Small intestine (tissue), 7 donors: ENCODE measurements around the gene CCNY. TPM values are rescaled to one million over a fixed set of nuclear protein-coding genes. Genes with fewer than 3 reads are reported as not detected.
A peak's percentile ranks its signal among the peaks of the same experiment; 100 is the strongest.

Experiments
- DNase-seq, 2 donors: peaks; one replicate each; pipeline versions ENCODE4 v3.0.0 to v3.0.0-alpha.2; 2013
- FAIRE-seq: peaks from 2 replicates; lab custom pipeline; 2012; peaks lifted over from hg19 to GRCh38; lab: Jason Lieb, UNC
- H3K27ac ChIP-seq, 3 donors: one replicate each; pipeline ENCODE4 v1.5.1; 2013; ENCODE audit warnings: low read length in 2 of 3, mild to moderate bottlenecking in 2 of 3, control low read depth in 1 of 3, inconsistent platforms in 1 of 3, low read depth in 1 of 3, moderate library complexity in 1 of 3
- H3K27me3 ChIP-seq, 3 donors: one replicate each; pipeline ENCODE4 v1.6.1; 2013; ENCODE audit warnings: low read length in 3 of 3, inconsistent platforms in 1 of 3; ENCODE audit not compliant: control insufficient read depth in 3 of 3, insufficient read depth in 3 of 3
- H3K36me3 ChIP-seq, 3 donors: one replicate each; pipeline ENCODE4 v1.6.1; 2013; ENCODE audit warnings: low read length in 3 of 3, inconsistent platforms in 1 of 3, low read depth in 1 of 3, mild to moderate bottlenecking in 1 of 3, moderate library complexity in 1 of 3; ENCODE audit not compliant: control insufficient read depth in 3 of 3, insufficient read depth in 2 of 3
- H3K4me1 ChIP-seq, 3 donors: one replicate each; pipeline ENCODE4 v1.6.1; 2013; ENCODE audit warnings: low read length in 2 of 3, inconsistent platforms in 1 of 3, low read depth in 1 of 3, mild to moderate bottlenecking in 1 of 3, moderate library complexity in 1 of 3; ENCODE audit not compliant: control insufficient read depth in 3 of 3, insufficient read depth in 2 of 3
- H3K4me3 ChIP-seq, 3 donors: one replicate each; pipeline ENCODE4 v1.5.1; 2013; ENCODE audit warnings: low read length in 3 of 3, control low read depth in 1 of 3, inconsistent platforms in 1 of 3, low read depth in 1 of 3, mild to moderate bottlenecking in 1 of 3, moderate library complexity in 1 of 3
- H3K9me3 ChIP-seq, 2 donors: one replicate each; pipeline ENCODE4 v1.6.1; 2013; ENCODE audit warnings: low read depth in 1 of 2, low read length in 1 of 2; ENCODE audit not compliant: control insufficient read depth in 2 of 2, insufficient read depth in 1 of 2
- WGBS, 3 donors: extraction: QIAGEN DNeasy Blood & Tissue Kit; methylation state at CpG; one replicate each; pipeline ENCODE4 v1.1.7; 2013; 5-methylcytosine and 5-hydroxymethylcytosine counted together
- polyA plus RNA-seq, 4 donors: library from polyadenylated mRNA; stranded (reverse) in 3 of 4; unstranded in 1 of 4; fragments of 200-250 nt in 3 of 4; fragments of 120-200 nt in 1 of 4; gene quantifications; one replicate each; pipeline versions ENCODE4 v1.2.1 to v1.2.3, GENCODE V29; 2013
- donor health status: healthy with polysubstance abuse.
- donor health status: control.
- donor health status: control.
- donor health status: Bipolar disorder and iron deficiency.
- donor health status: healthy.

CCNY gene
- polyA plus RNA-seq, 4 donors = 26.7 to 50.2 (median 32.3) TPM

GRCh38 chr10:35600193-35600592 lies 263.9 kb downstream of the CCNY start:
- WGBS, 3 donors = 60 to 74% (median 66%) methylated on average over 2 of the region's 2 CpGs
- H3K4me1 ChIP-seq = no peaks in the 10 kb centered on the region
- FAIRE-seq (no peak), DNase-seq (no peak)
- H3K27ac ChIP-seq = no peak overlapping the region
- H3K4me3 ChIP-seq = no peak overlapping the region
- peaks cover 0 to 5% (median 0%) of the 10 kb centered on the region in 3 donors for H3K27me3 ChIP-seq
- H3K36me3 ChIP-seq = no peaks in the 10 kb centered on the region
- H3K9me3 ChIP-seq = peaks cover 0 to 9% of the 10 kb centered on the region in 2 donors

GRCh38 chr10:35605191-35605590 lies 268.9 kb downstream of the CCNY start, which contains the start of gene GJD4:
Gene GJD4, plus strand, starts transcription at chr10:35605341. Its CDS starts 227 bp downstream, at chr10:35605568.
- Histone ChIP-seq H3K27ac (no peak within 1 kb of the TSS), H3K4me3 (no peak within 1 kb of the TSS), H3K9me3 (peaks cover 0 to 15% of the 10 kb centered on the region in 2 donors), H3K36me3 (no peaks in the 10 kb centered on the region), H3K27me3 (peaks cover 5 to 32% (median 8%) of the 10 kb centered on the region in 3 donors), H3K4me1 (no peaks in the 10 kb centered on the region)
- no peak for FAIRE-seq
- WGBS, 3 donors = 66 to 69% (median 67%) methylated on average over 8 of the region's 8 CpGs
- no peak for DNase-seq

- Histone ChIP-seq H3K27ac (no peak overlapping the region), H3K9me3 (peaks cover 0 to 10% of the 10 kb centered on the region in 2 donors), H3K27me3 (peaks cover 5 to 34% (median 8%) of the 10 kb centered on the region in 3 donors), H3K4me1 (no peaks in the 10 kb centered on the region), H3K36me3 (no peaks in the 10 kb centered on the region), H3K4me3 (no peak overlapping the region)
- 64 to 83% (median 83%) methylated on average over 6 of the region's 6 CpGs for WGBS, 3 donors
- FAIRE-seq = no peak
- no peak for DNase-seq
Observed at GRCh38 chr10:35606430-35606829, 270.1 kb downstream of the CCNY start.

GRCh38 chr10:35607475-35608327 lies 271.4 kb downstream of the CCNY start:
- Histone ChIP-seq H3K4me3 (peak overlapping the region in 2 of 3 donors; percentile 28 to 52), H3K4me1 (no peaks in the 10 kb centered on the region), H3K27ac (no peak overlapping the region), H3K27me3 (peaks cover 5 to 34% (median 8%) of the 10 kb centered on the region in 3 donors), H3K36me3 (no peaks in the 10 kb centered on the region), H3K9me3 (peaks cover 0 to 9% of the 10 kb centered on the region in 2 donors)
- FAIRE-seq (no peak), DNase-seq (peak in 1 of 2 donors; percentile 24)
- 4 to 10% (median 10%) methylated on average over 63 to 78 of the region's 78 CpGs for WGBS, 3 donors

GRCh38 chr10:35608328-35608672 lies 272.0 kb downstream of the CCNY start:
- Histone ChIP-seq H3K27me3 (peaks cover 5 to 34% (median 8%) of the 10 kb centered on the region in 3 donors), H3K9me3 (peaks cover 0 to 9% of the 10 kb centered on the region in 2 donors), H3K36me3 (no peaks in the 10 kb centered on the region), H3K27ac (no peak overlapping the region), H3K4me1 (no peaks in the 10 kb centered on the region), H3K4me3 (peak overlapping the region in 1 of 3 donors; percentile 52)
- DNase-seq = no peak
- WGBS, 3 donors = 66 to 74% (median 69%) methylated on average over 13 to 16 of the region's 16 CpGs
- FAIRE-seq = no peak

- peaks cover 5 to 24% (median 5%) of the 10 kb centered on the region in 3 donors for H3K27me3 ChIP-seq
- no peaks in the 10 kb centered on the region for H3K4me1 ChIP-seq
- FAIRE-seq (no peak), DNase-seq (no peak)
- H3K36me3 ChIP-seq = no peaks in the 10 kb centered on the region
- H3K4me3 ChIP-seq = no peak overlapping the region
- WGBS, 3 donors = 78 to 86% (median 84%) methylated on average over 6 of the region's 6 CpGs
- peaks cover 0 to 6% of the 10 kb centered on the region in 2 donors for H3K9me3 ChIP-seq
- no peak overlapping the region for H3K27ac ChIP-seq
Observed at GRCh38 chr10:35611750-35612149, 275.4 kb downstream of the CCNY start.

- H3K27me3 ChIP-seq = peaks cover 3 to 17% (median 5%) of the 10 kb centered on the region in 3 donors
- DNase-seq (no peak), FAIRE-seq (no peak)
- no peak overlapping the region for H3K27ac ChIP-seq
- H3K4me1 ChIP-seq = no peaks in the 10 kb centered on the region
- 53 to 63% (median 62%) methylated on average over 6 of the region's 6 CpGs for WGBS, 3 donors
- no peak overlapping the region for H3K4me3 ChIP-seq
- no peaks in the 10 kb centered on the region for H3K36me3 ChIP-seq
- H3K9me3 ChIP-seq = peaks cover 0 to 6% of the 10 kb centered on the region in 2 donors
Observed at GRCh38 chr10:35612385-35613106, 276.2 kb downstream of the CCNY start.

- H3K4me3 ChIP-seq = no peak overlapping the region
- peaks cover 2 to 12% (median 5%) of the 10 kb centered on the region in 3 donors for H3K27me3 ChIP-seq
- no peak overlapping the region for H3K27ac ChIP-seq
- H3K9me3 ChIP-seq = peaks cover 0 to 6% of the 10 kb centered on the region in 2 donors
- 50 to 75% (median 52%) methylated on average over 2 of the region's 2 CpGs for WGBS, 3 donors
- no peaks in the 10 kb centered on the region for H3K36me3 ChIP-seq
- no peaks in the 10 kb centered on the region for H3K4me1 ChIP-seq
- DNase-seq (no peak), FAIRE-seq (no peak)
Observed at GRCh38 chr10:35613107-35613440, 276.8 kb downstream of the CCNY start.
